Muscle of leg (tissue), 11 donors: ENCODE results near the gene CMIP. TPM values are rescaled to one million over a fixed set of nuclear protein-coding genes. Genes with fewer than 3 reads are reported as not detected.
"Not testable (repeated sequence)": the region's sequence is repeated elsewhere in the genome, so short reads cannot be mapped to it uniquely, and the experiment has no call there.

Experiments
- DNase-seq: peaks from one replicate; pipeline ENCODE4 v3.0.0; 2013
- H3K27ac ChIP-seq: one replicate; pipeline ENCODE4 v1.5.1; 2013; ENCODE audit warnings: mild to moderate bottlenecking, low read length, control low read depth
- H3K27me3 ChIP-seq: one replicate; pipeline ENCODE4 v1.6.1; 2013; ENCODE audit warnings: low read length; ENCODE audit not compliant: control insufficient read depth, insufficient read depth
- H3K36me3 ChIP-seq: one replicate; pipeline ENCODE4 v1.6.1; 2013; ENCODE audit warnings: low read length; ENCODE audit not compliant: control insufficient read depth, insufficient read depth
- H3K4me1 ChIP-seq: one replicate; pipeline ENCODE4 v1.6.1; 2013; ENCODE audit warnings: low read length; ENCODE audit not compliant: control insufficient read depth, insufficient read depth
- H3K4me3 ChIP-seq: one replicate; pipeline ENCODE4 v1.5.1; 2013; ENCODE audit warnings: low read length, control low read depth
- H3K9me3 ChIP-seq: replicated peaks from 2 replicates; pipeline ENCODE4 v1.6.1; 2013; ENCODE audit warnings: low read depth, low read length; ENCODE audit not compliant: control insufficient read depth
- WGBS: methylation state at CpG from one replicate; pipeline ENCODE4 v1.1.5; 2013; ENCODE audit warnings: missing lambda C conversion rate; ENCODE audit not compliant: insufficient coverage; 5-methylcytosine and 5-hydroxymethylcytosine counted together
- polyA plus RNA-seq, 8 donors: library from polyadenylated mRNA; unstranded; fragments of 120-200 nt; gene quantifications; one replicate each; pipeline versions ENCODE4 v1.2.1 to v1.2.3, GENCODE V29; 2013; ENCODE audit warnings: inconsistent platforms in 1 of 8, low replicate concordance in 1 of 8; ENCODE audit not compliant: insufficient read length in 8 of 8, insufficient read depth in 1 of 8
- total RNA-seq: library from RNA; stranded (reverse); fragments of 120-200 nt; gene quantifications from one replicate; pipeline ENCODE4 v1.2.4, GENCODE V29; 2013

Gene CMIP
- total and polyA plus RNA-seq, 9 donors: 5.5 to 24.3 (median 18.8) TPM

DNA sequence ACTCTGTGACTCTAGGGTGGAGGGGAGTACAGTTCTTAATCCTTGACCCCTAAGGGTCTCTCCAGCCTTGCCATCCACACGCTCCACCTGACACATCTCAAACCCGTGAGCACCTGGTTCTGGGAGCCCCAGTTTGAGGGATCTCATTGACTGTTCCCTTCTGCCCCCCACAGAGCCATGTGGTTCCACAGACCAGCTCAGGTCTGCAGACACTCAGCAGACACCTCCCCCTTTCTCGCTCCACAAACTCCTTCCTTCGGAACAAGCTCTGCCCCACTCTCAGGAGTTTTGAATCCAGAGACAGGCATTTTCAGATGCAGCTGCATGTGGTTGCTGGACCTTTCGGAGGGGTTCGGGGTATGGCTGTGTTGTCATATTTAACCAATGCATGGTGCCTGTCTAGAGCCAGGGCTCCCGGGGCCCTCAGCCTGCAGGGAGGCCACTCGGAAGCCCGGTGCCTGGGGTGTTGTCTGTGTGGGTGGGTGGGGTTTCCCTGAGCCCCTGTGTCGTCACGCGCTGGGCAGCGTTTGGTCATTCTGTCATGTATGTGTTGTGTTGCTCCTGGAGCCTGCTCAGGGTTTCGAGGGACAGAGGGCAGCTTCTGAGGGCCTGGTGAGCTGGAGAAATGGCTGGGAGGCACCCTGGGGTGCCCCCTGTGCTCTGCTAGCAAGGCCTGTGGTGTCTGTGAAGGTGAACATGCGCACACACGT is 235.3 kb downstream of the CMIP start:
- 82% methylated on average over 10 of the region's 16 CpGs for WGBS
- no peaks in the 10 kb centered on the region for H3K27me3 ChIP-seq
- no peak for DNase-seq
- peaks cover 42% of the 10 kb centered on the region for H3K36me3 ChIP-seq
- no peaks in the 10 kb centered on the region for H3K9me3 ChIP-seq
- peak overlapping the region; percentile 55 for H3K27ac ChIP-seq
- peaks cover 24% of the 10 kb centered on the region for H3K4me1 ChIP-seq
- no peak overlapping the region for H3K4me3 ChIP-seq

DNA sequence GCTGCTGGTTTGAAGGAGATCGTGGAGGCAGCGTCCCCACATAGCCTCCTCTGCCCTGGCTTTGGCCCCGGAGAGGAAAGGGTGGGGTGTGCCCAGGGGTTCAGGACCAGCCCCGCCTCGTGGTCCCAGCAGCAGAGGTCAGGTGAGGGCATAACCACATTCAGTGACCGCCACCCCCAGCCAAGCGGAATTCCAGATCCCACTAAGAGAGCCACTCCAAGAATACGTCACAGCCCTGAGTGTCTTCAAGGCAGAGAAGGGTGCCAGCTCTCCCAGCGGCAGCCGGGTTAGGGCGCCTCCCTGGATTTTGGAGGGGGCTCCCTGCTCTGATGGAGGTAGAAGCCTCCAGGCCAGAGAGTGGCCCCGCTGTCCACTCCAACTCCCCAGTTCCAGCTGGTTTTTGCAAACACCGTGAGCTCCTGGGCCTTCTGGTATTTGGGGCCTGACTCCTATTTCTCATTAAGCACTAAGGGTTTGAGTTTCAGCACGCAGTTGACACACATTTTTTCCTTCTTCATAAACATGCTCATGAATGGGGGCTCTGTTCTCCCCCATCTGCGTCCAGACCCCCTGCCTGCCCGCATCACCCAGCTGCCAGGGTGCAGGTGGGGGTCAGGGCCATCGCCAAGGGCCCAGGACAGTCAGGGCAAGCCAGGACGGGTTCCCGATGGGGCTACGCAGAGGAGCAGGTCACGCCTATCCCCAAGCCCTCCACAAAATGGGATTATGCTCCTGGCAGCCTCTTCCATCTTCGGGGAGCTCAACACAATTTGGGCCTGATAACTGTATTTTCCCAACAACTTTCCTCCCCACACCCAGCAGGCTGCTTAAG is 236.1 kb downstream of the CMIP start:
- Histone ChIP-seq H3K36me3 (peaks cover 41% of the 10 kb centered on the region), H3K9me3 (no peaks in the 10 kb centered on the region), H3K4me1 (peaks cover 23% of the 10 kb centered on the region), H3K27ac (peak overlapping the region; percentile 59), H3K27me3 (no peaks in the 10 kb centered on the region), H3K4me3 (no peak overlapping the region)
- WGBS: 73% methylated on average over 17 of the region's 22 CpGs
- peak; percentile 44 for DNase-seq

GRCh38 chr16:81681311-81681710 is 236.7 kb downstream of the CMIP start:
- H3K4me1 ChIP-seq: peaks cover 18% of the 10 kb centered on the region
- 91% methylated on average over 14 of the region's 14 CpGs for WGBS
- peak overlapping the region; percentile 59 for H3K27ac ChIP-seq
- no peak for DNase-seq
- no peaks in the 10 kb centered on the region for H3K27me3 ChIP-seq
- peaks cover 36% of the 10 kb centered on the region for H3K36me3 ChIP-seq
- no peaks in the 10 kb centered on the region for H3K9me3 ChIP-seq
- no peak overlapping the region for H3K4me3 ChIP-seq

DNA sequence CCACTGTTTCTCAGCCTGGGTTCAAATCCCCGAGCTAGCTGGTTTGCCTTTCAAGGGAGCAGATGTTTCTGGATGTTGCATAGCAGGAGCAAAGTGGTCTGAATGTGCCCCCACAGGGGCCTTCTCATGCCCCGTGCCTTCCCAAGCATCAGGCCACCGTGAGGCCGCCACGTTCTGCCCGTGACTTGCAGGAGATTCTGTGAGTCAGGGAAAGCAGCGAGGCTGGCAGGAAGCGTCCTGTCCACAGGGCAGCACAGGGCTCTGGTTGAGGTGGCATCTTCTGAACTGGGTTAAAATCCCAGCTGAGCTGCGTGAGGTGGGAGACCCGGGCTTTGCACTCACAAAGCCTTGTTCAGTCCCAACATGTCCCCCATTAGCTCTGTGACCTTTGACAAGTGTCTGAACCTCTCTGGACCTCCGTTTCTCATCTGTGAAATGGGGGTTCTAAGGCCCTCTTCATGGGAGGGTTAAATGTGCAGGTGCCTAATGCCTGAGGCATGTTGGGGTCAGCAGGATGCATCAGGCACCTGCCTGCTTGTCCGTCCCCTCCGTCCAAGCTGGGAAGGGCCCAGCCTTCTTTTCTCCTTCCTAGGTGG is 239.7 kb downstream of the CMIP start:
- H3K27me3 ChIP-seq: no peaks in the 10 kb centered on the region
- H3K27ac ChIP-seq: no peak overlapping the region
- H3K4me1 ChIP-seq: peaks cover 15% of the 10 kb centered on the region
- peaks cover 27% of the 10 kb centered on the region for H3K36me3 ChIP-seq
- no peaks in the 10 kb centered on the region for H3K9me3 ChIP-seq
- no peak overlapping the region for H3K4me3 ChIP-seq
- DNase-seq: no peak
- 83% methylated on average over 10 of the region's 13 CpGs for WGBS

DNA sequence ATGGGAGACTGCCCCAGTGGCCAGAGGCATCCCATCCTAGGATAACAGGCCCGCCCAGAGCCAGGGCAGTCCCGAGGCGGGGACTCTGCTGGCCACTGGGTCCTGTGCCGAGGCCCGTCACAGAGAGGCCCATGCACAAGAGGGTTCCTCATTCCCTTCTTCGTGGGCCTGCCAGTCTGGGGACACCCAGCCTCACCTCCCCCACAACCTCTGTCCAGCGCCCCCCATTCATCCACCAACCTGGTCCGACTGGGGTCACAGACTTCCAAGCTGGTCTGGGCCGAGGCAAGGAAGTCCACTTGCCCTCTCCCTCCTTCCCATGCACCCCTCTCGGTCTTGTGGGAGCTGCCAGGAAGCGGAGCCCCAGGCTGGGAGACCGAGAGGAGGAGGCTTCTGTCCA is 240.3 kb downstream of the CMIP start:
- DNase-seq: no peak
- WGBS: 77% methylated on average over 11 of the region's 12 CpGs
- no peaks in the 10 kb centered on the region for H3K27me3 ChIP-seq
- peaks cover 27% of the 10 kb centered on the region for H3K36me3 ChIP-seq
- H3K4me1 ChIP-seq: peaks cover 15% of the 10 kb centered on the region
- H3K27ac ChIP-seq: no peak overlapping the region
- no peaks in the 10 kb centered on the region for H3K9me3 ChIP-seq
- H3K4me3 ChIP-seq: no peak overlapping the region

GRCh38 chr16:81686391-81687130 is 242.0 kb downstream of the CMIP start:
- Histone ChIP-seq H3K27ac (no peak overlapping the region), H3K36me3 (peaks cover 17% of the 10 kb centered on the region)

GRCh38 chr16:81687131-81687456 is 242.5 kb downstream of the CMIP start:
- Histone ChIP-seq H3K36me3 (peaks cover 20% of the 10 kb centered on the region), H3K27me3 (no peaks in the 10 kb centered on the region), H3K27ac (no peak overlapping the region), H3K4me3 (no peak overlapping the region), H3K9me3 (no peaks in the 10 kb centered on the region), H3K4me1 (no peaks in the 10 kb centered on the region)
- DNase-seq: no peak
- 73% methylated on average over 6 of the region's 7 CpGs for WGBS

More at GRCh38 chr16:81686391-81687130, 242.0 kb downstream of the CMIP start:
- 90% methylated on average over 10 of the region's 24 CpGs for WGBS
- Histone ChIP-seq H3K4me3 (no peak overlapping the region), H3K27me3 (no peaks in the 10 kb centered on the region), H3K9me3 (no peaks in the 10 kb centered on the region), H3K4me1 (no peaks in the 10 kb centered on the region)
- no peak for DNase-seq

DNA sequence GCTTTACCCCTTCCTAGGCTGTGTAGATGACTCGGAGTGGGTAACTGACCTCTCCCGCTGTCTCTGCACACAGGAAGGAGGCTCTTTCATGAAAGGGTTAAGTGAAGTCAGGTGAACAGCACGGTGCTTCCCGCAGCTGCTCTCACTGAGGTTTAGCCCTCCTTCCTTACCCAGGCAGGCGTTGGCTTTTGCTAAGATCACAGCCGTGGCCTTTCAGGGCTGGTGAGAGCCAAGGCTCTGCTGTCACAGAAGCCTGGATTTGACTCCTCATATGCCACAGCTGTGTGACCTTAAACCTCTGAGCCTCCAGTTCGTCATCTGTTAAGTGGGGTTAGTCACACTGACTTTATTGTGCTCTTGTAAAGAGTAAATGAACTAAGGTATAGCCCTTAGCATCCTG is 243.6 kb downstream of the CMIP start:
- Histone ChIP-seq H3K27ac (no peak overlapping the region), H3K36me3 (peaks cover 21% of the 10 kb centered on the region), H3K9me3 (no peaks in the 10 kb centered on the region), H3K4me1 (peaks cover 7% of the 10 kb centered on the region), H3K27me3 (no peaks in the 10 kb centered on the region), H3K4me3 (no peak overlapping the region)
- no peak for DNase-seq
- 76% methylated on average over 2 of the region's 7 CpGs for WGBS

GRCh38 chr16:81688839-81689238 is 244.2 kb downstream of the CMIP start:
- H3K27ac ChIP-seq, H3K9me3 ChIP-seq, H3K4me3 ChIP-seq, H3K27me3 ChIP-seq, DNase-seq: not testable (repeated sequence)
- peaks cover 13% of the 10 kb centered on the region for H3K4me1 ChIP-seq
- H3K36me3 ChIP-seq: peaks cover 27% of the 10 kb centered on the region
- WGBS: 93% methylated on average over 3 of the region's 5 CpGs

DNA sequence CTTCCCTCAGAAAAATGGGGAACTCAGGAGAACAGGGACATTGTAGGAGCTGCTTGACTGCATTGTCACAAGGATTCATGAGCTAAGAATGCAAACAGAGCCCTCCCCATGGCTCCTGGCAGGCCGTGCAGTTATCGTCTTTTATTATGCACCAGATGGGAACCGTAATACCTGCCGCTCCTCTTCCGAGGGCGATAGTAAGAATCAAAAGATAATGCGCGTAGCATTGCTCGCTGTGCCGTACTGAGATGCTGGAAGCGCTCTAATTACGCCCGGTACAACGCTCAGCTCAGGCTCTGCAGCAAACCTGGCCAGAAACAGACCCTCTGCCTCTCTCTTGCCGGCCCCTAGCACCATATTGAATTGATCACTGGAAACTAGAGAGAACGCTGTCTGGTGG is 247.4 kb downstream of the CMIP start:
- no peaks in the 10 kb centered on the region for H3K9me3 ChIP-seq
- H3K27me3 ChIP-seq: no peaks in the 10 kb centered on the region
- H3K27ac ChIP-seq: no peak overlapping the region
- H3K36me3 ChIP-seq: peaks cover 34% of the 10 kb centered on the region
- H3K4me1 ChIP-seq: peaks cover 45% of the 10 kb centered on the region
- DNase-seq: no peak
- WGBS: 93% methylated on average over 14 of the region's 16 CpGs
- no peak overlapping the region for H3K4me3 ChIP-seq
